Peyer's patch (tissue), 4 donors: ENCODE results near the gene PHACTR3.

Experiments used
- POLR2A ChIP-seq, 2 donors: fragments of 450-650 bp; IDR thresholded peaks; one replicate each; pipeline ENCODE4 v1.5.1; 2017; ENCODE audit warnings: antibody characterized with exemption in 2 of 2, mild to moderate bottlenecking in 2 of 2, moderate library complexity in 2 of 2
- TF ChIP-seq, protein P1 (sequence below), 6 experiments: fragments of 450-650 bp in 4 of 6; fragments of 200-600 bp in 2 of 6; sonication (generic) in 1 of 6; IDR thresholded peaks; one replicate each; pipeline ENCODE4 v1.5.1; 2017 to 2019; ENCODE audit warnings: antibody characterized with exemption in 6 of 6, mild to moderate bottlenecking in 3 of 6, moderate library complexity in 1 of 6

DNA sequence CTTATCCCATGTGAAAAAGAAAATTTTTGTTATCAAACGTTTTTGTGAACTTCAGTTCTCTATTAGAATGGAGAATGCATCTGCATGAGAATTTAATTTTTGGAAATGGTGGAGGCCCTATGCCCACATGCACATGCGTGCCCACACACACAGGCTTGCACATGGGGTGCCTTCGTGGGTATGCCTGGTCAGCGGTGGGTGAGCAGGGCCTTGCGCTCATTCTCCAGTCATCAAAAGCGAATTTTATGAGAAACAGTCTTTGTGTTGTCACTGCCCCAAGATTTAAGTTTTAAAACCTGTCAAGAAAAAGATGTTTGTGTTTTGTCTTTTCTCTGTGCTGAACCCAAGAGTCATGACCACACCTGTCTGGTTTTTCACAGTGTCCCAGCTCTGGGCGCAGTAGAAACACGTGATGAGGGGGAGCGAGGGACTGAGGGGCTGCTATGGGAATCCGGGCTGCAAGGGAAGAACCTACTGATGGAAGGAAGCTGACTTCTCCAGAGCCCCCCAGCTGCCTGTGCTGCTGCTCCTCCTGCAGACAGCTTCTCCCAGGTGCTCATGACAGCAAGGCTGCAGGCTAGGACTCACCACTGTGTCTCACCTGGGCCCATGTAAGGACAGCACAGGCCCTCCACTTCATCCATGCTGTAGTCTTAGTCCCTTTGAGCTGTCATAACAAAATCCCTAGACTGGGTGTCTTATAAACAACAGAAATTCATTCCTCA, 175.5 kb downstream of the PHACTR3 start:
- TF ChIP-seq, protein P1, sequence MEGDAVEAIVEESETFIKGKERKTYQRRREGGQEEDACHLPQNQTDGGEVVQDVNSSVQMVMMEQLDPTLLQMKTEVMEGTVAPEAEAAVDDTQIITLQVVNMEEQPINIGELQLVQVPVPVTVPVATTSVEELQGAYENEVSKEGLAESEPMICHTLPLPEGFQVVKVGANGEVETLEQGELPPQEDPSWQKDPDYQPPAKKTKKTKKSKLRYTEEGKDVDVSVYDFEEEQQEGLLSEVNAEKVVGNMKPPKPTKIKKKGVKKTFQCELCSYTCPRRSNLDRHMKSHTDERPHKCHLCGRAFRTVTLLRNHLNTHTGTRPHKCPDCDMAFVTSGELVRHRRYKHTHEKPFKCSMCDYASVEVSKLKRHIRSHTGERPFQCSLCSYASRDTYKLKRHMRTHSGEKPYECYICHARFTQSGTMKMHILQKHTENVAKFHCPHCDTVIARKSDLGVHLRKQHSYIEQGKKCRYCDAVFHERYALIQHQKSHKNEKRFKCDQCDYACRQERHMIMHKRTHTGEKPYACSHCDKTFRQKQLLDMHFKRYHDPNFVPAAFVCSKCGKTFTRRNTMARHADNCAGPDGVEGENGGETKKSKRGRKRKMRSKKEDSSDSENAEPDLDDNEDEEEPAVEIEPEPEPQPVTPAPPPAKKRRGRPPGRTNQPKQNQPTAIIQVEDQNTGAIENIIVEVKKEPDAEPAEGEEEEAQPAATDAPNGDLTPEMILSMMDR (IDR thresholded peaks at IDR 0.05): no peak
- TF ChIP-seq POLR2A (IDR thresholded peaks at IDR 0.05): no peak
